SIG-M5 treated with dmso at 0.1 percent for 504 hours (cell line): ENCODE measurements around the gene HRAS.

Source experiments
- DNase-seq: peaks from one replicate; lab custom pipeline; 2025; ENCODE audit not compliant: unreplicated experiment; lab: John Stamatoyannopoulos, UW

The HRAS gene

DNA sequence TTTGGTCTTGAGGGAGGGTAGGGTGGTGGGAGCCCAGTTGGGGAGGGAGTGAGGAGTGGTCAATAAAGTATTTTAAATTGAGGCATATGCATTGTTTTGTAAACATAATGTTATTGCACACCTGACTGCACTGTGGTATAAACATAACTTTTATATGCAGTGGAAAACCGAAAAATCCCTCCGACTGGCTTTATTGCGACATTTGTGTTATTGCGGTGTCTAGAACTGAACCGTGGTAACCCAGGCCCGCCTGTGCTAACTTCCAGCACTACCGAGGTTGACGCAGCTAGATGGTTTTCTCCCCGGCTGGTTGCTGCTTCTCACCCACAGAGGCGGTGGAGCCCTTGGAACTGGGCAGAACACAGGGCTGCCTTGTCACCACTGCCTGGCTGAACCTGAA lies 20.8 kb downstream of the HRAS start:
- DNase-seq: peak; percentile 25

DNA sequence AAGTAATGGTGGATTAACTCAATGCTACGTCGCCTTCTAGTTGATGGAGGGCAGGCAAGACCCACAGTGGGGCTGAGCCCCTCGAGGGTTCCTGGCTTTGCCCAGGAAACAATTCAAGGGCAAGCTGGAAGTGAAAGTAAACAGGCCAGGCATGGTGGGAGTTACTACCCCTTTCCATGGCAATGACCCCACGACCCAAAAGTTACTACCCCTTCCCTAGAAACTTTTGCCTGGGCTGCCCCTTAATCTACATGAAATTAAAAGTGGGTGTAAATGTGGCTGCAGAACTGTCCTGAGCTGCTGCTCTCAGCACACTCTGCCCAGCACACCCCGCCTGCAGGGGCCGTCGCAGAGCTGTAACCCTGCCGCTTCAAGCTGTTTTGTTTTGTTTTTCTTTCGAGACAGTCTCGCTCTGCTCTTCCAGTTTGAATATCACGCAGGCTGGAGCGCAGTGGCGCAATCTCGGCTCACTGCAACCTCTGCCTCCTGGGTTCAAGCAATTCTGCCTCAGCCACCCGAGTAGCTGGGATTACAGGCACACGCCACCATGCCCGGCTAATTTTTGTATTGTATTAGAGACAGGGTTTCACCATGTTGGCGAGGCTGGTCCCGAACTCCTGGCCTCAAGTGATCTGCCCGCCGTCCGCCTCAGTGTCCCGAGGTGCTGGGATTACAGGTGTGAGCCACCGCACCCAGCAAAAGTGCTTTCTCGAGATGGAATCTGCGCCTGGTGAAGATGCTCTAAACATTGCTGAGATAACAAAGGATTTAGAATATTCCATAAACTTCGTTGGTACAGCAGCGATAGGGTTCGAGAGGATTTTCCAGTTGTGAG lies 22.4 kb downstream of the HRAS start:
- DNase-seq: no peak

DNA sequence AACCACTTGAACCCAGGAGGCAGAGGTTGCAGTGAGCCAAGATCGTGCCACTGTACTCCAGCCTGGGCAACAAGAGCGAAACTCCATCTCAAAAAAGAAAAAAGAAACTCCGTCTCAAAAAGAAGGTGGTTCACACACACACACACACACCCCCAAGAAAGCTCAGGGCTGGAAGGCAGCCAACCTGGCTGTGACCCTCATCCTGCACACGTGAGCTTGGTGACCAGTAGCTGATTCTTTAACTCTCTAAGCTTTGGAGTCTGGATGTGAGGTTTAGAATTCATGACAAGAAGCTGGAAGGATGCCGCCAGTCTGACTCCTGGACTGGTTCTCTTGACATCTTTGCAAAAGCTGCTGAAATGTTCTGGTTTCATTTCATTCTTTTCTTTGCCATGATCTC lies 26.4 kb downstream of the HRAS start:
- no peak for DNase-seq

GRCh38 chr11:507727-508515 lies 27.5 kb downstream of the HRAS start:
- no peak for DNase-seq

- DNase-seq: peak; percentile 77
Observed at GRCh38 chr11:506995-507726, 28.2 kb downstream of the HRAS start, which contains the start of gene RNH1. Gene RNH1 (minus strand): TSS chr11:507242. CDS start chr11:502162, 5,080 bp downstream.

- DNase-seq: peak; percentile 88
Observed at GRCh38 chr11:506238-506994, 29.0 kb downstream of the HRAS start.

DNA sequence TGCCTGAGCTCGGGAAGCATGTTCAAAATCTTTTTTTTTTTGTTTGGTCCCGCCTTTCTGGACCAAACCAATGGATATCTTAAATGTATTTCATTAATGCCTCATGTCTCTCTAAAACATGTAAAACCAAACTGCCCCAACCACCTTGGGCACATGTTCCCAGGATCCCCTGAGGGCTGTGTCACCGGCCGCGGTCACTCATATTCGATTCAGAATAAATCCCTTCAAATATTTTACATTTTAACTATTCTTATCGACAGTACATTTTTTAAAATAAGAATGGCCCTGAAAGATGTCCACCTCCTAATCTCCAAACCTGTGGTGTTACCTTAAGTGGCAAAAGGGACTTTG lies 30.4 kb downstream of the HRAS start:
- no peak for DNase-seq

DNA sequence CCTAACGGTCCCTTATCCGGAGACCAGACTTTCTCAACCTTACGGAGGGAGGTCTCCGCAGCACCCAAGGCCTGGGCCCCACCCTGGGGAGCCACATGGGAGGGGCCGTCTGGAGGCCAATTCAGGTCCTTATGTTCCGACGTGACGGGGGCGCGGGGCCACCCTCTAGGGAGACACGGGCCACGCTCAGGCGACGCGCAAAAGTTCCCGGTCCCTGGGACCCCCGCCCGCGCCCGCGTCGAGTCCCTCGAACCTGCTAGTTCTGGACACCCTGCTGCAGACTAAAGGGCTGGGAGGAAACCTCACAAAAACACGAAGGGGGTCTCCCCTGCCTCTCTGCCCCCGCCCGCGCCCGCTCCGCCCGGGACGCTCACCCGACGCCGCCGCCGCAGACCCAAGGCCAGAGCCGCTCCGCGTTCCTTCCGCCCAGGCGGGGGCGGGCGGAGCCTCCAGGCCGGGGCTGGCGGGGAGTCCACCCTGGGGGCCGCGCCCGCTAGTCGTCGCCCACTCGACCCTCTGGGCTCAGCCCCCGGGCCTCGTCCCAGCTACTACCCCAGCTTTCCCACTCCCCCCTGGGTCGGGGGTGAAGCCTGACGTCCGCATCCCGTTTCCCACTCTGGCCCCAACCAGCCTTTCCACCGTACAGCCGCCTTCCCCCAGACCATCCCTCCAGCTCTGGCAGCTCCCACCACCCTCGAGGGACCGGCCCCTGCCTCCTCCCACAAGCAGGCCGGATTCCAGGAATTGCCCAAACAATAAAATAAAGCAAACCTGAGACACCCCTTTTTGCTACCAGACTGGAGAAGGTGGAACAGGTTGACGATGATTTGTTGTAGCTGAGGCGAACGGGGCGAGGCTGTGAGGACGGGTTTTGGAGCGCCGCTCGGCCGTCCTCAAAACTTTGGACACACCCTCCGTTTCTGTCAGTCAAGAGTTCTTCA lies 31.1 kb downstream of the HRAS start:
- DNase-seq: peak; percentile 82

DNA sequence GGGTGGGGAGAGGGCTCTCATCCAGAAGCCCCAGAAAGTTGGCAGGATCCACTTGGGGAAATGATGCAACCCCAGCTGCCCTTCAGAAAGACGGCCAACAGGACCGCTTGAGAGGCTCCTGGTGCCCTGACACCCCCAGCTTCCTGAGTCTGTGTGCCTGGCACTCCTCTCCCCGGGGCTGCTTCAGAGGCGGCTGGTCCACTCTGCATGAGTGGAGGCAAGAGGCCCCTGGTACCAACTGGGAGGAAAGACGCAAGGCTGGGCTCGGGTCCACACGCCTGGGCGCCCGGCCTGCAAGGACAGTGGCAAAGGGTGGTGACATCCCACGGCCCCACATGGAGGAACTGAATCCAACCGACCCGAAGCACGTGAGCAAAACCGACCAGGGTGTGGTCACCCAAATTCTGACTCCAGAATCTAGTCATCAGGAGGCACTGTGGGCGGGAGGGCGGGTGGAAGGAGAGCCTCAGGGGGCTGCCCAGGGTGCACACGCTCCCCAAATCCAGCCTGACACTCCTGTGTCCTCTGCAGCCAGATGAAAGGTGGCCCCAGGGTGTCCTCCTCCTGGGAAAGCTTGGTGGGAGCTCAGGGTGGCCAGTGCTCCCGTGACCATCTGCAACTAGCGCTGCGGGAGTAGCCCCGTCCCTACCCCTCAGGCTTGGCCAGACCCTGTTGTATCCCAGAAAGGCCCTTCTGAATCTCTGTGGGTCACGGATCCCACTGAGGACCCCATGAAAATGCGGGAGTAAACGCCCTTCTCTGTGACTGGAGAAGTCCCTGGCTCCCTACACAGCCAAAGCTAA lies 32.0 kb downstream of the HRAS start:
- peak; percentile 92 for DNase-seq

DNA sequence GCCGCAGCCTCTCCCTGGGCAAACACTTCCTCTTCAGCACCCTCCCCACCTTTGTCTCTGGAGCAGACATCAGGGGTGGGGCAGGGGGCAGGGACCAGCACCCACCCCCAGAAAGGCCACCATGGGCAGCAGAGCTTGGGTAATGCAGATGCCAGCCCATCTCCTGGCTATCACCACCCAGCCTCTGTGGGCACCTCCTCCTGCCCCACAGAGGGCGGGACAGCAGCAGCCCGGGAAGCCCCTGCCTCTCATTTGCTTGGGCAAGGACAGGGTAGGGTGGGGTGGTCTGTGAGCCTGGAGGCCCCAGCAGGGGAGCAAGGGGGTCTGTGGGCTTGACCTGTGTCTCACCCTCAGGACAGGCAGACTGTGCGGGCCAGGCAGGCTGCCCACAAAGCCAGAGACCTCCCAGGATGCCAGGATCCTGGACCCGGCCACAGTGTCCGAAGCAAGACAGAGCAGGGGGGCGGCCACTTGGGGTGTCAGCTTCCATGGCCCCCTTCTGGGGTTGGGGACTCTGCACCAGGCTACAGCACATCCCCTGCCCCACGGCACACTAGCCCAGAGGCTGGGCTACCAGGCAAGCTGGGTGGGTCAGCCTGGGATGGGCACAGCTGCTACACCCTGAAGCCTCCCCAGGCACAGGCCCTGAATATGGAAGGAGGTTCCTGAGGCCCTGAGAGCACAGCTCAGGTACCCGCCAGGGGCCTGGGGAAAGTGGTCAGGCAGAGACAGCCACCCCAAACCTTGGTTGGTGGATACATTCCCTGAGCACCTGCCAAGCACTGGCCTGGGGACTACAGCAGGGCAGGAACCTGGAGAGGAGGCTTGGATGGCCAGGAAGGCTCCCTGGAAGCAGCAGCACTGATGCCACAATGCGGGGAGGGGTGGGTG lies 32.8 kb downstream of the HRAS start:
- no peak for DNase-seq

DNA sequence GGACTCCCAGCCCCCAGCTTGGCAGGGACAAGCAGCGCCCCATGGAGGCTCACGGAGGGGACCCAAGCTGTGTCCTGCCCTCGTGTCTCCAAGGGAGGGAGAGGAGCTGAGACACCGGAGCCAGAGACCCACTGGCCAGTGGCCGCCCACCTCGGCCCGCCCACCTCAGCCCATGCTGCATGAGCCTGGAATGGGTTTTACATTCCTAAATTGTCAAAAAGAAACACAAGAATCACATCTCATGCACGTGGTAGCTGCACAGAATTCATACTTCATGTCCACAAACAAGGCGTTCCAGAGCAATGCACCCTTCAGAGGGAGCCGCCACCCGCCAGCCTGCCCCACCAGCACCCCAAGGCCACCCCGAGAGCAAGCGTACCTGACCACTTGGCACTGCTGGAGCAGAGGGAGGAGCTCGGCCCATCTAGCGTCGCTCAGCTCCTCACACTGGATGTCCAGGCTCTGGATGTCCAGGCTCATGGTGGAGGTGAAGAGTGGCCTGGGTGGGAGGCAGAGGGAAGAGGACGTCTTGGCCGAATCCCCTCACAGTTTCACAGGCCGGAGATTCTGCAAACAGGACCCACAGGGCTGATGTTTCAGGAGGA lies 33.6 kb downstream of the HRAS start:
- peak; percentile 43 for DNase-seq

GRCh38 chr11:501001-501682 lies 34.2 kb downstream of the HRAS start:
- DNase-seq: no peak

GRCh38 chr11:499201-500076 lies 35.9 kb downstream of the HRAS start:
- no peak for DNase-seq

- DNase-seq: no peak
Observed at GRCh38 chr11:498297-499181, 36.8 kb downstream of the HRAS start.
